Neutrophil (primary cell): ENCODE results near the gene GALNT6.

Experiments
- H3K27ac ChIP-seq: fragments of 200-600 bp; sonication (generic); 2 replicates; pipeline ENCODE4 v1.5.1; 2016; ENCODE audit warnings: mild to moderate bottlenecking, moderate library complexity
- H3K27me3 ChIP-seq: fragments of 200-600 bp; sonication (generic); 2 replicates; pipeline ENCODE4 v1.6.0; 2016; ENCODE audit warnings: mild to moderate bottlenecking
- H3K36me3 ChIP-seq: fragments of 200-600 bp; sonication (generic); 2 replicates; pipeline ENCODE4 v1.5.1; 2017
- H3K4me1 ChIP-seq, 2 experiments: fragments of 200-600 bp in 1 of 2; sonication (generic) in 1 of 2; 1 replicate in 1 of 2; 2 replicates in 1 of 2; pipeline versions ENCODE4 v1.5.1 to v1.6.1; 2013 to 2016; ENCODE audit warnings: low read depth in 1 of 2, low read length in 1 of 2, mild to moderate bottlenecking in 1 of 2, moderate library complexity in 1 of 2; ENCODE audit not compliant: control insufficient read depth in 1 of 2, insufficient read depth in 1 of 2
- H3K4me3 ChIP-seq, 2 experiments: fragments of 200-600 bp in 1 of 2; sonication (generic) in 1 of 2; 1 replicate in 1 of 2; 2 replicates in 1 of 2; pipeline ENCODE4 v1.5.1; 2013 to 2016; ENCODE audit warnings: low read depth in 1 of 2, low read length in 1 of 2, mild to moderate bottlenecking in 1 of 2, moderate library complexity in 1 of 2
- H3K9me3 ChIP-seq: fragments of 200-600 bp; sonication (generic); 2 replicates; pipeline ENCODE4 v1.5.1; 2016
- CTCF ChIP-seq: fragments of 200-600 bp; sonication (generic); IDR thresholded peaks from 2 replicates; pipeline ENCODE4 v1.5.1; 2016; ENCODE audit warnings: antibody characterized with exemption

Gene GALNT6

GRCh38 chr12:51330186-51330585, 61.0 kb downstream of the GALNT6 start:
- H3K4me1 ChIP-seq = peaks cover 59 to 60% of the 10 kb centered on the region in 2 experiments
- peak overlapping the region; percentile 98 for H3K27ac ChIP-seq
- no peaks in the 10 kb centered on the region for H3K9me3 ChIP-seq
- no peak for TF ChIP-seq CTCF
- H3K36me3 ChIP-seq = no peaks in the 10 kb centered on the region
- H3K4me3 ChIP-seq = peak overlapping the region in 1 of 2 experiments; percentile 40
- H3K27me3 ChIP-seq = no peaks in the 10 kb centered on the region

GRCh38 chr12:51329742-51330141, 61.5 kb downstream of the GALNT6 start:
- peaks cover 59 to 60% of the 10 kb centered on the region in 2 experiments for H3K4me1 ChIP-seq
- H3K4me3 ChIP-seq = peak overlapping the region; percentile 26 to 40
- TF ChIP-seq CTCF = no peak
- no peaks in the 10 kb centered on the region for H3K36me3 ChIP-seq
- H3K27ac ChIP-seq = peak overlapping the region; percentile 98
- no peaks in the 10 kb centered on the region for H3K9me3 ChIP-seq
- H3K27me3 ChIP-seq = no peaks in the 10 kb centered on the region

DNA sequence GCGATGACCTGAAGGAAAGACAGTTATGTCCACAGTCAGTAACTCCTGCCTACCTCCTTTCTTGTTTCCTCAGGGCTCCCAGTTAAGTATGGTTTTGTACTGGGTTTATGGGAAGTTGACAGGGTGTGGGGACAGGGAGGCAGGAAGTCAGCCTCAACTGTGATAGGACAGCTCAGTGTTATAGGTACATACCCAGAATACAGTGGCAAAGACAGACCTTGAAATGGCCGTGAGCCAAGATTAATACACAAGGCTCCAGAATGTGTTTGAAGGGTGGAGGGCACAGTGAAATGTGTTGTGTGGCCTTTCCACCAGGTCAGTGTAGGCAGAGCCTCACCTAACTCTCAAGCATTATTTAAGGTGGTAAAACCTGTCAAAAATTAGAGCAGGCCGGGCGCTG, 62.6 kb downstream of the GALNT6 start:
- peaks cover 66 to 67% of the 10 kb centered on the region in 2 experiments for H3K4me1 ChIP-seq
- peak overlapping the region in 1 of 2 experiments; percentile 40 for H3K4me3 ChIP-seq
- H3K27ac ChIP-seq = peak overlapping the region; percentile 98

GRCh38 chr12:51326698-51327439, 64.3 kb downstream of the GALNT6 start:
- no peak for TF ChIP-seq CTCF
- Histone ChIP-seq H3K4me3 (peak overlapping the region; percentile 35 to 94), H3K4me1 (peaks cover 72 to 83% of the 10 kb centered on the region in 2 experiments), H3K27ac (peak overlapping the region; percentile 98), H3K36me3 (no peaks in the 10 kb centered on the region), H3K9me3 (no peaks in the 10 kb centered on the region), H3K27me3 (no peaks in the 10 kb centered on the region)

More for the DNA sequence above, 62.6 kb downstream of the GALNT6 start:
- Histone ChIP-seq H3K36me3 (no peaks in the 10 kb centered on the region), H3K27me3 (no peaks in the 10 kb centered on the region), H3K9me3 (no peaks in the 10 kb centered on the region)
- no peak for TF ChIP-seq CTCF

- no peak for TF ChIP-seq CTCF
- Histone ChIP-seq H3K9me3 (no peaks in the 10 kb centered on the region), H3K4me1 (peaks cover 85 to 98% of the 10 kb centered on the region in 2 experiments), H3K27me3 (no peaks in the 10 kb centered on the region), H3K36me3 (no peaks in the 10 kb centered on the region), H3K4me3 (peak overlapping the region; percentile 35 to 94), H3K27ac (peak overlapping the region; percentile 98)
Measured at GRCh38 chr12:51324953-51325352, 66.3 kb downstream of the GALNT6 start.
